ENCODE data around the gene RFXAP.

RFXAP gene

DNA sequence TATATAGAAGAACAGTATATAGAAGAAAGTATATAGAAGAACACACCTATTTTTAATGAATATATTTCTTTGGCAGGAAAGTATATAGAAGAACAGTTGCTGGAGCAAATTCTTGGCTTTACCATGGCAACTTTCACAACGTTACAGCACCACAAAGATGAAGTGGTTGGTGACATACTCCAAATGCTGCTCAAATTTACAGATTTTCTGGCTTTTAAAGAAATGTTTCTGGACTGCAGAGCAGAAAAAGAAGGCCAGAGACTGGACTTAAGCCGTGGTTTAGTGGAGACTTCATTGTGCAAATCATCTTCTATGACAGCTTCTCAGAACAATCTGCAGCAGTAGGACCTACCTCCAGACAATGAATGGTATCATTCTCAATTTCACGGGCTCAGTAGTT is 24.3 kb upstream of the RFXAP start:
- H3K9me2 ChIP-seq (ENCODE audit: low read depth, low read length): no peaks in the 10 kb centered on the region
- H3K9me3 ChIP-seq (ENCODE audit: low read length): no peaks in the 10 kb centered on the region
- H3K79me2 ChIP-seq (ENCODE audit: insufficient read depth, low read length): no peaks in the 10 kb centered on the region
- H4K20me1 ChIP-seq (ENCODE audit: insufficient read depth, low read length): no peaks in the 10 kb centered on the region
- no peak overlapping the region for H3K9ac ChIP-seq (ENCODE audit: low read length)
- no peaks in the 10 kb centered on the region for H3K36me3 ChIP-seq (ENCODE audit: insufficient read depth, low read length)
- no peaks in the 10 kb centered on the region for H3K4me1 ChIP-seq (ENCODE audit: insufficient read depth, low read length, severe bottlenecking)
- H3K4me2 ChIP-seq (ENCODE audit: low read length): no peak overlapping the region
- no peaks in the 10 kb centered on the region for H3F3A ChIP-seq (ENCODE audit: insufficient read depth, low read length)
- no peak overlapping the region for H3K27ac ChIP-seq (ENCODE audit: low read depth, low read length, poor library complexity, severe bottlenecking)
- no peaks in the 10 kb centered on the region for H3K27me3 ChIP-seq (ENCODE audit: insufficient read depth, low read length)
- TF ChIP-seq CTCF (IDR thresholded peaks at IDR 0.05; ENCODE audit: low read length) (no peak), EZH2 (IDR thresholded peaks at IDR 0.05; ENCODE audit: borderline replicate concordance, low read length) (no peak)
- H3K4me3 ChIP-seq (ENCODE audit: low read depth, low read length, poor library complexity, severe bottlenecking): no peak overlapping the region
- H2AFZ ChIP-seq (ENCODE audit: low read length): no peak overlapping the region

- H4K20me1 ChIP-seq (ENCODE audit: insufficient read depth, low read length): no peaks in the 10 kb centered on the region
- H3K4me2 ChIP-seq (ENCODE audit: low read length): no peak overlapping the region
- H3K27me3 ChIP-seq (ENCODE audit: insufficient read depth, low read length): no peaks in the 10 kb centered on the region
- H3K4me3 ChIP-seq (ENCODE audit: low read depth, low read length, poor library complexity, severe bottlenecking): no peak overlapping the region
- H2AFZ ChIP-seq (ENCODE audit: low read length): no peak overlapping the region
- H3K4me1 ChIP-seq (ENCODE audit: insufficient read depth, low read length, severe bottlenecking): no peaks in the 10 kb centered on the region
- no peaks in the 10 kb centered on the region for H3K79me2 ChIP-seq (ENCODE audit: insufficient read depth, low read length)
- no peaks in the 10 kb centered on the region for H3K9me3 ChIP-seq (ENCODE audit: low read length)
- no peaks in the 10 kb centered on the region for H3K9me2 ChIP-seq (ENCODE audit: low read depth, low read length)
- TF ChIP-seq EZH2 (IDR thresholded peaks at IDR 0.05; ENCODE audit: borderline replicate concordance, low read length): no peak
- TF ChIP-seq CTCF (IDR thresholded peaks at IDR 0.05; ENCODE audit: low read length): no peak
- no peaks in the 10 kb centered on the region for H3K36me3 ChIP-seq (ENCODE audit: insufficient read depth, low read length)
- no peak overlapping the region for H3K9ac ChIP-seq (ENCODE audit: low read length)
- H3F3A ChIP-seq (ENCODE audit: insufficient read depth, low read length): no peaks in the 10 kb centered on the region
- no peak overlapping the region for H3K27ac ChIP-seq (ENCODE audit: low read depth, low read length, poor library complexity, severe bottlenecking)
Observed at GRCh38 chr13:36795463-36795862, 23.6 kb upstream of the RFXAP start.

- Histone ChIP-seq H3K9ac (ENCODE audit: low read length) (no peak overlapping the region), H3K4me1 (ENCODE audit: insufficient read depth, low read length, severe bottlenecking) (no peaks in the 10 kb centered on the region), H3F3A (ENCODE audit: insufficient read depth, low read length) (no peaks in the 10 kb centered on the region), H3K36me3 (ENCODE audit: insufficient read depth, low read length) (no peaks in the 10 kb centered on the region), H3K9me3 (ENCODE audit: low read length) (no peaks in the 10 kb centered on the region), H3K79me2 (ENCODE audit: insufficient read depth, low read length) (no peaks in the 10 kb centered on the region), H3K27ac (ENCODE audit: low read depth, low read length, poor library complexity, severe bottlenecking) (no peak overlapping the region), H3K9me2 (ENCODE audit: low read depth, low read length) (no peaks in the 10 kb centered on the region), H3K4me2 (ENCODE audit: low read length) (no peak overlapping the region), H4K20me1 (ENCODE audit: insufficient read depth, low read length) (no peaks in the 10 kb centered on the region), H3K4me3 (ENCODE audit: low read depth, low read length, poor library complexity, severe bottlenecking) (no peak overlapping the region), H2AFZ (ENCODE audit: low read length) (no peak overlapping the region), H3K27me3 (ENCODE audit: insufficient read depth, low read length) (no peaks in the 10 kb centered on the region)
- TF ChIP-seq CTCF (IDR thresholded peaks at IDR 0.05; ENCODE audit: low read length) (no peak), EZH2 (IDR thresholded peaks at IDR 0.05; ENCODE audit: borderline replicate concordance, low read length) (no peak)
Observed at GRCh38 chr13:36796052-36796451, 23.0 kb upstream of the RFXAP start.

Data from OCI-LY1 (cell line).